GM18517 (cell line): ENCODE results near the gene MVB12B.
"Not testable (repeated sequence)": the region's sequence is repeated elsewhere in the genome, so short reads cannot be mapped to it uniquely, and the experiment has no call there.

Source experiments
- ATAC-seq: cut with Tn5 transposase; IDR thresholded peaks from one replicate; pipeline ENCODE4 v1.9.1; 2021; ENCODE audit warnings: mild to moderate bottlenecking, moderate library complexity; ENCODE audit not compliant: unreplicated experiment

The MVB12B gene

DNA sequence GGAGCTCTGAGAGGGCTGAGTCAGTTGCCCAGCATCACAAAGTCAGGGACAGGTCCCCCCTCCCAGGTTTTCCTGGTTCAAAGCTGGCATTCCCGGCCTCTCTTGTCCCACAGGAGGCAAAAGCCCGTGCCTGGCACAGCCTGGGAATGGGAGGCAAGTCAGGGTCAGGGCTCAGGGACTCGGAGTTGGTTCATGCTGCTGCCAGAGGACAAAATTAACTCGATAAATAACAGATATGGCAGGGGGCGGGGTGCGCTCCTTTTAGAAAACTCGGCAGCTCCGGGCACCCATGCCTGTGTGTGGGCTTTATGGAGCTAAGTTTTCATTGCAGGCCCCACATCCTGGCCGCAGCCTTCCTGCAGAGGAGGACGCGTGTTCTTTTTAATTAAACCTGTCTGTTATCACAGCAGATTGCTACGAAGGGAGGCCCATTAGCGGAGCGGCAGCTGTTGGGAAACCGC is 224.3 kb downstream of the MVB12B start:
- ATAC-seq, result no peak

DNA sequence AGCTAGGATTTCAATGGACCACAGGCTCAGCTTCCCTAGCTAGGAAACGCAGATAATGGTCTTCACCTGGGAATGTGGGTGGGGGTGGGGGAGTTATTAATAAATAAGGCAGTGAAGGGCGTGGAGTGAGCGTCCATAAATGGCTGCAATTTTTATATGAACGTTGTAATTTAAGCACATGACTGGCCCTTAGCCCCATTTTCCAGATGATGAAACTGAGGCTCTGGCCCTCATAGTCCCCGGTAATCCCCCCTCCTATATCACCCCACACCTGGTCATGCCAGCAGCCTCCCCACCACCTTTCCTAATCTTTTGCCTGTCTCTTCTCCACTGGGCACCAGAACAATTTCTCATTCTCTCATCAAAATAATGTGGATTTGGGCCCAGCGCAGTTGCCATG is 225.2 kb downstream of the MVB12B start:
- ATAC-seq, result no peak

DNA sequence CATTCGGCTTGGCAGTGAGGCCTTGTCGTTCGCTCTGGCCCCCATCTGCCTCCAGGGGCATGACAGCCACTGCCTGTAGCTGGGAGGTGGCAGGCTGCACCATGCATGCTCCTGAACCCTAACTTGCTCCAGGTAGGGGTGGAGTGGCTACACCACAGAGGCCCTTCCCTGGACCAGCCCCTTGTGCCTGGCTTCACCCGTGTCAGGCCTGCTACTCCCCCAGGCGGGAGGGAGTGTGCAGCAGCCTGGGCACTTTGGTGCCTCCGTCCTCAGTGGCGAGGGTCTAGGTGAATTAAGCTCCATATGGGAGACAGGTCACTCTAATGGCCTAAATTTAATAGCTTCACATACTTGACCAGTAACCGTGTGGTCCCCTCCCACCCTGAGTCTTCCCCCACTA is 227.7 kb downstream of the MVB12B start:
- ATAC-seq, result no peak

DNA sequence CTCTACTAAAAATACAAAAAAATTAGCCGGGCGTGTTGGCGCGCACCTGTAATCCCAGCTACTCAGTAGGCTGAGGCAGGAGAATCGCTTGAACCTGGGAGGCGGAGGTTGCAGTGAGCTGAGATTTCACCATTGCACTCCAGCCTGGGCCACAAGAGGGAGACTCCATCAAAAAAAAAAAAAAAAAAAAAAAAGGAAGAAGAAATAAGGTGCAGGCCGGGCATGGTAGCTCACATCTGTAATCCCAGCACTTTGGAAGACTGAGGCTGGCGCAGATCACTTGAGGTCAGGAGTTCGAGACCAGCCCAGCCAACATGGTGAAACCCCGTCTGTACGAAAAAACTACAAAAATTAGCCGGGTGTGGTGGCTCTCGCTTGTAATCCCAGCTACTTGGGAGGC is 228.8 kb downstream of the MVB12B start:
- not testable (repeated sequence) for ATAC-seq
